ENCODE measurements around the gene PGS1. TPM values are rescaled to one million over a fixed set of nuclear protein-coding genes. Genes with fewer than 3 reads are reported as not detected.
A peak's percentile ranks its signal among the peaks of the same experiment; 100 is the strongest.

Gene PGS1
- total RNA-seq, 1 experiment from 2014 or later: 25.7 TPM

- POLR2A ChIA-PET: interaction anchor here (0.6 to 5.7 kb wide), 11 partner anchors 8 to 228 kb away, joined by 3 to 60 read pairs (median 5); partner anchors contain the start of genes PGS1 and SOCS3
- Mint-ChIP-seq H3K9me3 (ENCODE audit: unreplicated experiment) (no peaks in the 10 kb centered on the region), H3K27ac (ENCODE audit: low read depth, unreplicated experiment) (peak overlapping the region; percentile 50), H3K27me3 (ENCODE audit: insufficient read depth, unreplicated experiment) (no peaks in the 10 kb centered on the region), H3K4me1 (ENCODE audit: insufficient read depth, unreplicated experiment) (peaks cover 32% of the 10 kb centered on the region), H3K4me3 (ENCODE audit: unreplicated experiment) (peak overlapping the region; percentile 63), H3K36me3 (ENCODE audit: insufficient read depth, unreplicated experiment) (peaks cover 7% of the 10 kb centered on the region)
- TF ChIP-seq CTCF (IDR thresholded peaks at IDR 0.05; ENCODE audit: unreplicated experiment): no peak
- DNase-seq (ENCODE audit: unreplicated experiment): peak; percentile 91
- intact Hi-C loops (cut with micrococcal nuclease): loop anchor here (1.0 to 2.0 kb wide), 3 partner anchors 9 to 28 kb away; partner anchors contain the start of gene SOCS3
- no TSS peak for BruUV-seq (replicated peaks)
- CTCF ChIA-PET: interaction anchor here (0.6 to 0.8 kb wide), 2 partner anchors 74 to 633 kb away, joined by 3 to 5 read pairs; no protein-coding TSS in a partner anchor
These were observed 35.8 kb upstream of the PGS1 start for GRCh38 chr17:78342449-78343186.

- DNase-seq (ENCODE audit: unreplicated experiment): peak; percentile 85
- intact Hi-C loops (cut with micrococcal nuclease): loop anchor here (1.0 to 2.0 kb wide), 2 partner anchors 8 to 28 kb away; no protein-coding TSS in a partner anchor
- peak overlapping the region; percentile 50 for H3K27ac Mint-ChIP-seq (ENCODE audit: low read depth, unreplicated experiment)
- no peaks in the 10 kb centered on the region for H3K27me3 Mint-ChIP-seq (ENCODE audit: insufficient read depth, unreplicated experiment)
- H3K4me1 Mint-ChIP-seq (ENCODE audit: insufficient read depth, unreplicated experiment): peaks cover 32% of the 10 kb centered on the region
- TF ChIP-seq CTCF (IDR thresholded peaks at IDR 0.05; ENCODE audit: unreplicated experiment): no peak
- ChIA-PET POLR2A (interaction anchor here (1.1 to 5.7 kb wide), 7 partner anchors 9 to 41 kb away, joined by 3 to 60 read pairs (median 11); partner anchors contain the start of genes PGS1 and SOCS3), CTCF (interaction anchor here (0.6 to 0.8 kb wide), 2 partner anchors 74 to 632 kb away, joined by 3 to 5 read pairs; no protein-coding TSS in a partner anchor)
- peaks cover 7% of the 10 kb centered on the region for H3K36me3 Mint-ChIP-seq (ENCODE audit: insufficient read depth, unreplicated experiment)
- BruUV-seq (replicated peaks): no TSS peak
- H3K9me3 Mint-ChIP-seq (ENCODE audit: unreplicated experiment): no peaks in the 10 kb centered on the region
- H3K4me3 Mint-ChIP-seq (ENCODE audit: unreplicated experiment): peak overlapping the region; percentile 63
These were observed 35.3 kb upstream of the PGS1 start for GRCh38 chr17:78343187-78343542.

- H3K36me3 Mint-ChIP-seq (ENCODE audit: insufficient read depth, unreplicated experiment): peaks cover 7% of the 10 kb centered on the region
- H3K27me3 Mint-ChIP-seq (ENCODE audit: insufficient read depth, unreplicated experiment): no peaks in the 10 kb centered on the region
- peak overlapping the region; percentile 50 for H3K27ac Mint-ChIP-seq (ENCODE audit: low read depth, unreplicated experiment)
- H3K4me3 Mint-ChIP-seq (ENCODE audit: unreplicated experiment): peak overlapping the region; percentile 63
- intact Hi-C loops (cut with micrococcal nuclease): loop anchor here (1.0 to 2.0 kb wide), 2 partner anchors 8 to 29 kb away; no protein-coding TSS in a partner anchor
- no TSS peak for BruUV-seq (replicated peaks)
- H3K9me3 Mint-ChIP-seq (ENCODE audit: unreplicated experiment): no peaks in the 10 kb centered on the region
- TF ChIP-seq CTCF (IDR thresholded peaks at IDR 0.05; ENCODE audit: unreplicated experiment): no peak
- ChIA-PET CTCF (no interaction called here), POLR2A (interaction anchor here (0.7 to 5.7 kb wide), 5 partner anchors 9 to 47 kb away, joined by 3 to 60 read pairs (median 11); partner anchors contain the start of gene PGS1)
- H3K4me1 Mint-ChIP-seq (ENCODE audit: insufficient read depth, unreplicated experiment): peaks cover 31% of the 10 kb centered on the region
- peak; percentile 47 for DNase-seq (ENCODE audit: unreplicated experiment)
These were observed 34.8 kb upstream of the PGS1 start for GRCh38 chr17:78343543-78344201.

- BruUV-seq (replicated peaks): no TSS peak
These were observed 33.8 kb upstream of the PGS1 start for GRCh38 chr17:78344666-78345065.

More at GRCh38 chr17:78344666-78345065, 33.8 kb upstream of the PGS1 start:
- intact Hi-C loops (cut with micrococcal nuclease): no loop called here
- peaks cover 26% of the 10 kb centered on the region for H3K4me1 Mint-ChIP-seq (ENCODE audit: insufficient read depth, unreplicated experiment)
- no peaks in the 10 kb centered on the region for H3K27me3 Mint-ChIP-seq (ENCODE audit: insufficient read depth, unreplicated experiment)
- TF ChIP-seq CTCF (IDR thresholded peaks at IDR 0.05; ENCODE audit: unreplicated experiment): no peak
- no peaks in the 10 kb centered on the region for H3K9me3 Mint-ChIP-seq (ENCODE audit: unreplicated experiment)
- peaks cover 7% of the 10 kb centered on the region for H3K36me3 Mint-ChIP-seq (ENCODE audit: insufficient read depth, unreplicated experiment)
- ChIA-PET POLR2A (interaction anchor here (1.1 kb wide), 1 partner anchor 10 kb away, joined by 4 read pairs; no protein-coding TSS in a partner anchor), CTCF (no interaction called here)
- no peak for DNase-seq (ENCODE audit: unreplicated experiment)
- H3K27ac Mint-ChIP-seq (ENCODE audit: low read depth, unreplicated experiment): peak overlapping the region; percentile 84
- no peak overlapping the region for H3K4me3 Mint-ChIP-seq (ENCODE audit: unreplicated experiment)
